HG03378 (cell line): ENCODE results near the gene EFCAB9.
"Not testable (repeated sequence)": the region's sequence is repeated elsewhere in the genome, so short reads cannot be mapped to it uniquely, and the experiment has no call there.

ENCODE experiments used
- ATAC-seq: cut with Tn5 transposase; IDR thresholded peaks from one replicate; pipeline ENCODE4 v1.9.1; 2021; ENCODE audit warnings: mild to moderate bottlenecking, moderate library complexity; ENCODE audit not compliant: unreplicated experiment

Gene EFCAB9

GRCh38 chr5:172188033-172188892, 5.7 kb upstream of the EFCAB9 start, which contains the start of gene STK10:
TSS of gene STK10 (minus strand) at chr5:172188224. CDS start at chr5:172188042, 182 bp downstream.
- peak; percentile 65 for ATAC-seq

- no peak for ATAC-seq
Observed at GRCh38 chr5:172188893-172189692, 4.9 kb upstream of the EFCAB9 start.

DNA sequence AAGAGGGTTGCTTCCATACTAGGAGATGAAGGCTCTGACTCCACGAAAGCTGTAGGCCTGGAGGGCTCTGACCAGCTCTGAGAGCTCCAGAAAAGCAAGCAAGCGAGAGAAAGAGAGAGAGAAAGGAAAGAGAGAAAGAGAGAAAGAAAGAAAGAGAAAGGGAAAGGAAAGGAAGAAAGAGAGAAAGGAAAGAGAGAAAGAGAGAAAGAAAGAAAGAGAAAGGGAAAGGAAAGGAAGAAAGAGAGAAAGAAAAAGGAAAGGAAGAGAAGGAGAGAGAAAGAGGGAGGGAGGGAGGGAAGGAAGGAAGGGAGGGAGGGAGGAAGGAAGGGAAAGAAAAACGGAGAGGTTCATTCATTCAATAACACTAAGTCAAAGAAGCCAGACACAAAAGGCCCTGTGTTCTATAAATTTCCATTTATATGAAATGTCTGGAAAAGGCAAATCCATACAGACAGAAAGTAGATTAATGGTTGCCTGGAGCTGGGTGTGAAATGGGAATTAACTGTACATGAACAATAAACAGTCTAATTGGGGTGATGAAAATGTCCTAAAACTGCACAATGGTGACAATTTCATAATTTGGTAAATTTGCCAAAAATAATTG, 4.2 kb upstream of the EFCAB9 start:
- ATAC-seq: no peak

- ATAC-seq: no peak
Observed at GRCh38 chr5:172194985-172195774, 1.2 kb downstream of the EFCAB9 start.

DNA sequence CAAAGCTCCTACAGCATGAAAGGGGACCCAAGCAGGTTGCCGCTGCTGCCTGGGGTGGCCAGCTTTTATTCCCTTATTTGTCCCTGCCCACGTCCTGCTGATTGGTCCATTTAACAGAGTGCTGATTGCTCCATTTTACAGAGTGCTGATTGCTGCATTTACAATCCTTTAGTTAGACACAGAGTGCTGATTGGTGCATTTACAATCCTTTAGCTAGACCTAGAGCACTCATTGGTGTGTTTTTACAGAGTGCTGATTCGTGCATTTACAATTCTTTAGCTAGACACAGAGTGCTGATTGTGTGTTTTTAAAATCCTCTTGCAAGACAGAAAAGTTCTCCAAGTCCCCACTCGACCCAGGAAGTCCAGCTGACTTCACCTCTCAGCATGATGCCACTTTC, 3.8 kb downstream of the EFCAB9 start:
- not testable (repeated sequence) for ATAC-seq

- no peak for ATAC-seq
Observed at GRCh38 chr5:172199446-172199845, 5.5 kb downstream of the EFCAB9 start.

- no peak for ATAC-seq
Observed at GRCh38 chr5:172200476-172200875, 6.5 kb downstream of the EFCAB9 start.

DNA sequence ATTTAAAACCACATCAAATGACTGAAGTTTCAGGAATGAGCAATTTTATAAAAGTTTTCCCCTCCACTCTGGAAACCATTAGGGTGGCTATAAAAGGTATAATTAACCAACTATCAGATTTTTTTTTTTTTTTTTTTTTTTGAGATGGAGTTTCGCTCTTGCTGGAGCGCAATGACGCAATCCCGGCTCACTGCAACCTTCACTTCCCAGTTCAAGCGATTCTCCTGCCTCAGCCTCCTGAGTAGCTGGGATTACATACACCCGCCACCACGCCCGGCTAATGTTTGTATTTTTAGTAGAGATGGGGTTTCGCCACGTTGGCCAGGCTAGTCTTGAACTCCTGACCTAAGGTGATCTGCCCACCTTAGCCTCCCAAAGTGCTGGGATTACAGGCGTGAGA, 12.0 kb downstream of the EFCAB9 start:
- not testable (repeated sequence) for ATAC-seq

GRCh38 chr5:172207511-172207910, 13.5 kb downstream of the EFCAB9 start:
- ATAC-seq: no peak

DNA sequence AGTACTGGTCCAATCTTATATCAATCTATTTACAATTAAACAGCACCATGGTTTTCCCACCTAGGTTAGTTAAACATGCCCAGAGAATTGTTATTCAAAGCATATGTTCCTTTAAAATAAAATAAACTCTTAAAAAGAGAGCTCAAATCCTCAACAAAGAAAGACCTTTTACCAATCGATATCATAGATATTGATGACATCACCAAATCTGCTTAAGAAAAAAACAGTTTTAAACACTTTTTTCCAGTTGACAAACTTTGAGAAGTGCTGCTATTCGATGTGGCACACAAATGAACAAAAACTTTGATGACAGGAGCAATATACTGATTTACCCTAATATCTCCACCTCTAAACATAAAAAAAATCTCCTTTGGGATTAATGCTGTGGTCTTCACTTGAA, 15.7 kb downstream of the EFCAB9 start:
- no peak for ATAC-seq

- ATAC-seq: no peak
Observed at GRCh38 chr5:172211676-172212075, 17.7 kb downstream of the EFCAB9 start.

DNA sequence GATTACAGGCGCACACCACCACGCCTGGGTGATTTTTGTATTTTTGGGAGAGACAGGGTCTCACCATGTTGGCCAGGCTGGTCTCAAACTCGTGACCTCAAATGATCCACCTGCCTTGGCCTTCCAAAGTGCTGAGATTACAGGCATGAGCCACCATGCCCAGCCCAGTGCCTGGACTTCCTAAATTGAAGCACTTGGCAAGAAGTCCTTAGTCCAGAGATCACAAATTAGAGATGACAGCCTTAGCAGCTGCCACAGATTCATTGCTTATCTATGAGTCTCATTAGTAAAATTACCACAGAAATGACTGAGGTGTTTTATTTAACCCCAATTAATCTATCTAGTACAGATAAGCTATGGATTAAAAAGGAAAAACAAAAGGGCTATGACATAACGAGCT, 19.2 kb downstream of the EFCAB9 start:
- no peak for ATAC-seq

GRCh38 chr5:172216345-172216744, 22.4 kb downstream of the EFCAB9 start:
- ATAC-seq: no peak

- no peak for ATAC-seq
Observed at GRCh38 chr5:172219296-172219695, 25.3 kb downstream of the EFCAB9 start.

DNA sequence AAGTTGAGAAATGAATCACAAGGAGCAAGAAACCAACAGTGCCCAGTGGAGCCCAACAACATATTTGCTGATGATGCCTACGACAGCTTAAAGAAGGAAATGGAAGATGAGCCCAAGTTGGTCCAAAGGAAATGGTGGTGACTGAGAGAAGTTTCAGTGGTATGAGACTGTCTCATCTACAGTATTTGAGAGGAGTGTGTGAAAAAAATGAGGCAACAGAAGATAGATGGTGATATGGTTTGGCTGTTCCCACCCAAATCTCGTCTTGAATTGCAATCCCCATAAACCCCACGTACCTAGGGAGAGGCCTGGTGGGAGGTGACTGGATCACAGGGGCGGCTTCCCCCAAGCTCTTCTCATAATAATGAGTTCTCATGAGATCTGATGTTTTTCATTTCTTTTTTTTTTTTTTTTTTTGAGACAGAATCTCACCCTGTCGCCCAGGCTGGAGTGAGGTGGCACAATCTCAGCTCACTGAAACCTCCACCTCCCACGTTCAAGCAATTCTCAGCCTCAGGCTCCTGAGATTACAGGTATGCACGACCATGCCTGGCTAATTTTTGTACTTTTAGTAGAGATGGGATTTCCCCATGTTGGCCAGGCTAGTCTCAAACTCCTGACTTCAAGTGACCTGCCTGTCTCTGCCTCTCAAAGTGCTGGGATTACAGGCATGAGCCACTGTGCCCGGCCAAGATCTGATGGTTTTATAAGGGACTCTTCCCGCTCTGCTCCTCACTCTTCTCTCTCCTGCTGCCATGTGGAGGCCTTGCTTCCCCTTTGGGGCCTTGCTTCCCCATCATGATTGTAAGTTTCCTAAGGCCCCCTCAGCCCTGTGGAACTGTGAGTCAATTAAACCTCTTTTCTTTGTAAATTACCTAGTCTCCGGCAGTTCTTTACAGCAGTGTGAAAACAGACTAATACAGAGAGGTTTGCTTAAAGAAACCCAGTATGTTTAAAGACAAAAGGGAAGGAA, 30.2 kb downstream of the EFCAB9 start:
- peak; percentile 77 for ATAC-seq

DNA sequence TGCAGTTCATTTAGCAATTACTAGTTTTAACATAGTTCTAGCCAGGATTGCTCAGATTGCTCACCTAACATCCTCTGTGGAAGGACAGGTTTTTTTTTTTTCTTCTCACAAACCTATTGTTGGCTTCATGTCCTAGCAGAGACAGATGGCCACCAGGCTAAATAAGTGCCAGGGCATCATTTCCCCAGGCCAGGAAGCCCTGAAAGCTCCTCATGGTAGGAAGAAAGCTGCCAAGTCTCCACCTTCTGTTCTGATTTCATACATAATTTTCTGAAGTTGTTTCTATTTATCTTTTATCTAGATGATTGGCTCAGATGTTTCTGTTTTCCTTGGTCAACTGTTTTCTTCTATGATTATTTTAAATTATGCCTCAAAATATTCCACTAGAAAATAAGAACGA, 31.0 kb downstream of the EFCAB9 start:
- no peak for ATAC-seq

DNA sequence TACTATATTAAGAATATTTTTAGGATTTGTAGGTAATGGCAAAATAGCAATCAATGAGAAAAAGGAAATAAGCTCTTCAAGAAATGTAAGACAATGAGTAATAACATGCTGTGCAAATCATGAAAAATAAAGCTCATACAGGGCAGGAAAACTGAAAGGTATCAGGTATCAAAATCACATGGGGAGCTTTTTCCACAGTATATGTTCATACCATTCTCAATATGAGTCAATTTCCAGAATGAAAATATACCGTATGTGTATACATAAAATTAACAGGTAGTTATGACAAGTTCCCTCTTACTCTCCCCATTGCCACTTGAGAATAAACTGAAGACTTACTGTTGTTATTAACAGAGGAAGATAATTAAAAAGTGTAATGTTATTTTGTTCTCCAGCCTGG, 35.9 kb downstream of the EFCAB9 start:
- no peak for ATAC-seq

DNA sequence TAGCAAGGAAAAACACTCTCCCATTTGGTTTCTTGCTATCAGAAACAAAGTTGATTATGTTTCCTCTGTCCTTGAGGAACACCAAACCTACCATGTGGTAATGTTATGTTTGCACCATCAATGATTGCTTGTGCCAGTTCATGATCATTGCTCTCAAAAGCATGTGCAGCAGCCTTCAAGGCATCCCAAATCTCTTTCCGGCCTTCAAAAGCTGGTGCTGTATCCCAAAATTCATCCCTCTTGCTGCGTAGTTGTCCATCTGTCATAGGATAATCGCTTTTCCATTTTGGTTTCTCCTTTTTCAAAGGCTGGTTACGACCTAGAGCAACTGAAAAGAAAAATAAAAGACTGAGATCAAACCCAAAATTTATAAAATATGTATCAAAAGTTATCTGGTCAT, 40.1 kb downstream of the EFCAB9 start:
- ATAC-seq: no peak

GRCh38 chr5:172235132-172235780, 41.3 kb downstream of the EFCAB9 start:
- ATAC-seq: peak; percentile 63
